HEK293 (cell line): ENCODE results near the gene CELF6.
A peak's percentile ranks its signal among the peaks of the same experiment; 100 is the strongest.

Experiments
- CTCF ChIA-PET: fragments of 350-600 bp; formaldehyde crosslinking; extraction: SDS; loops from one replicate; lab custom pipeline; 2021; ENCODE audit warnings: antibody characterized with exemption; lab: Yijun Ruan, JAX
- POLR2A ChIA-PET: fragments of 300-600 bp; formaldehyde crosslinking; extraction: SDS; loops from one replicate; lab custom pipeline; 2020; ENCODE audit warnings: antibody characterized with exemption, inconsistent platforms; lab: Yijun Ruan, JAX
- H3K27ac ChIP-seq: fragments of 200-500 bp; sonication (Bioruptor generic); 2 replicates; pipeline ENCODE4 v1.5.1; 2014; ENCODE audit warnings: low read depth, low read length, control low read depth, inconsistent platforms; ENCODE audit errors: extremely low read depth
- H3K36me3 ChIP-seq, 2 experiments: fragments of 200-500 bp in 1 of 2; sonication (Bioruptor generic) in 1 of 2; 1 replicate in 1 of 2; 2 replicates in 1 of 2; pipeline ENCODE4 v1.5.1; 2014 to 2017; ENCODE audit warnings: inconsistent platforms in 2 of 2, low read length in 2 of 2; ENCODE audit not compliant: control insufficient read depth in 2 of 2, insufficient read depth in 1 of 2
- H3K4me1 ChIP-seq: fragments of 200-500 bp; sonication (Bioruptor generic); 2 replicates; pipeline ENCODE4 v1.5.1; 2014; ENCODE audit warnings: mild to moderate bottlenecking, low read length, inconsistent platforms; ENCODE audit not compliant: control insufficient read depth, insufficient read depth
- H3K4me3 ChIP-seq: 2 replicates; pipeline ENCODE4 v1.5.1; 2011; ENCODE audit warnings: low read depth, mild to moderate bottlenecking, control low read depth, low read length, moderate library complexity
- H3K9me3 ChIP-seq: fragments of 200-500 bp; sonication (Bioruptor generic); 2 replicates; pipeline ENCODE4 v1.5.1; 2014; ENCODE audit warnings: low read depth, low read length, inconsistent platforms; ENCODE audit not compliant: control insufficient read depth, insufficient read depth
- EGR2 ChIP-seq: fragments of 450-650 bp; formaldehyde crosslinking; IDR thresholded peaks from 2 replicates; pipeline ENCODE4 v1.5.1; 2016; ENCODE audit warnings: low read depth, missing biosample characterization, missing genetic modification characterization
- HOXA7 ChIP-seq: sonication (generic); formaldehyde crosslinking; IDR thresholded peaks from 2 replicates; pipeline ENCODE4 v1.8.1; 2022; ENCODE audit warnings: missing genetic modification reagents, borderline replicate concordance
- MYNN ChIP-seq: fragments of 450-650 bp; formaldehyde crosslinking; IDR thresholded peaks from 2 replicates; pipeline ENCODE4 v1.5.1; 2016; ENCODE audit warnings: missing biosample characterization, missing genetic modification characterization, borderline replicate concordance
- SP2 ChIP-seq: fragments of 450-650 bp; formaldehyde crosslinking; IDR thresholded peaks from 2 replicates; pipeline ENCODE4 v1.5.1; 2016; ENCODE audit warnings: missing biosample characterization, missing genetic modification characterization
- TSHZ1 ChIP-seq: fragments of 450-650 bp; formaldehyde crosslinking; IDR thresholded peaks from 2 replicates; pipeline ENCODE4 v1.5.1; 2016; ENCODE audit warnings: missing biosample characterization, missing genetic modification characterization, borderline replicate concordance
- YY1 ChIP-seq: fragments of 450-650 bp; formaldehyde crosslinking; IDR thresholded peaks from 2 replicates; pipeline ENCODE4 v1.5.1; 2018; ENCODE audit warnings: missing biosample characterization, missing genetic modification characterization
- ZBTB10 ChIP-seq: fragments of 450-650 bp; formaldehyde crosslinking; IDR thresholded peaks from 2 replicates; pipeline ENCODE4 v1.5.1; 2016; ENCODE audit warnings: missing biosample characterization, missing genetic modification characterization
- ZBTB17 ChIP-seq: fragments of 450-650 bp; formaldehyde crosslinking; IDR thresholded peaks from 2 replicates; pipeline ENCODE4 v1.5.1; 2016; ENCODE audit warnings: missing biosample characterization, missing genetic modification characterization
- ZBTB21 ChIP-seq: fragments of 450-650 bp; formaldehyde crosslinking; IDR thresholded peaks from 2 replicates; pipeline ENCODE4 v1.5.1; 2017; ENCODE audit warnings: missing biosample characterization, missing genetic modification characterization
- ZBTB7A ChIP-seq: fragments of 450-650 bp; formaldehyde crosslinking; IDR thresholded peaks from 2 replicates; pipeline ENCODE4 v1.5.1; 2016; ENCODE audit warnings: low read depth, missing biosample characterization, missing genetic modification characterization
- ZEB2 ChIP-seq: fragments of 450-650 bp; formaldehyde crosslinking; IDR thresholded peaks from 2 replicates; pipeline ENCODE4 v1.5.1; 2016; ENCODE audit warnings: missing biosample characterization, missing genetic modification characterization
- ZNF18 ChIP-seq: fragments of 450-650 bp; formaldehyde crosslinking; IDR thresholded peaks from 2 replicates; pipeline ENCODE4 v1.5.1; 2016; ENCODE audit warnings: missing biosample characterization, missing genetic modification characterization
- ZNF350 ChIP-seq: fragments of 450-650 bp; formaldehyde crosslinking; IDR thresholded peaks from 2 replicates; pipeline ENCODE4 v1.5.0; 2017; ENCODE audit warnings: missing biosample characterization, mild to moderate bottlenecking, missing genetic modification characterization
- ZNF362 ChIP-seq: fragments of 450-650 bp; formaldehyde crosslinking; IDR thresholded peaks from 2 replicates; pipeline ENCODE4 v1.5.1; 2016; ENCODE audit warnings: missing biosample characterization, missing genetic modification characterization
- ZNF404 ChIP-seq: fragments of 450-650 bp; formaldehyde crosslinking; IDR thresholded peaks from 2 replicates; pipeline ENCODE4 v1.5.1; 2017; ENCODE audit warnings: missing biosample characterization, missing genetic modification characterization
- ZNF426 ChIP-seq: fragments of 450-650 bp; formaldehyde crosslinking; IDR thresholded peaks from 2 replicates; pipeline ENCODE4 v1.5.1; 2017; ENCODE audit warnings: missing biosample characterization, missing genetic modification characterization, mild to moderate bottlenecking, inconsistent platforms, moderate library complexity
- ZNF548 ChIP-seq: fragments of 450-650 bp; formaldehyde crosslinking; IDR thresholded peaks from 2 replicates; pipeline ENCODE4 v1.5.1; 2016; ENCODE audit warnings: missing biosample characterization, missing genetic modification characterization
- ZNF610 ChIP-seq: fragments of 450-650 bp; formaldehyde crosslinking; IDR thresholded peaks from 2 replicates; pipeline ENCODE4 v1.5.1; 2016; ENCODE audit warnings: missing biosample characterization, missing genetic modification characterization, borderline replicate concordance
- ZNF621 ChIP-seq: fragments of 450-650 bp; formaldehyde crosslinking; IDR thresholded peaks from 2 replicates; pipeline ENCODE4 v1.5.1; 2017; ENCODE audit warnings: missing biosample characterization, missing genetic modification characterization
- ZNF624 ChIP-seq: fragments of 450-650 bp; formaldehyde crosslinking; IDR thresholded peaks from 2 replicates; pipeline ENCODE4 v1.5.1; 2017; ENCODE audit warnings: missing biosample characterization, missing genetic modification characterization
- ZNF660 ChIP-seq: fragments of 450-650 bp; IDR thresholded peaks from 2 replicates; pipeline ENCODE4 v1.5.1; 2018; ENCODE audit warnings: missing biosample characterization, mild to moderate bottlenecking, missing genetic modification characterization
- ZSCAN23 ChIP-seq: fragments of 450-650 bp; formaldehyde crosslinking; IDR thresholded peaks from 2 replicates; pipeline ENCODE4 v1.5.1; 2016; ENCODE audit warnings: missing biosample characterization, missing genetic modification characterization
- ZXDB ChIP-seq: fragments of 450-650 bp; formaldehyde crosslinking; IDR thresholded peaks from 2 replicates; pipeline ENCODE4 v1.5.1; 2016; ENCODE audit warnings: missing biosample characterization, missing genetic modification characterization
- TF ChIP-seq, protein P1 (sequence below): fragments of 450-650 bp; formaldehyde crosslinking; IDR thresholded peaks from 2 replicates; pipeline ENCODE4 v1.5.1; 2016; ENCODE audit warnings: missing biosample characterization, missing genetic modification characterization
- TF ChIP-seq, protein P2 (sequence below): fragments of 450-650 bp; formaldehyde crosslinking; IDR thresholded peaks from 2 replicates; pipeline ENCODE4 v1.5.1; 2016; ENCODE audit warnings: missing biosample characterization, missing genetic modification characterization

The CELF6 gene

DNA sequence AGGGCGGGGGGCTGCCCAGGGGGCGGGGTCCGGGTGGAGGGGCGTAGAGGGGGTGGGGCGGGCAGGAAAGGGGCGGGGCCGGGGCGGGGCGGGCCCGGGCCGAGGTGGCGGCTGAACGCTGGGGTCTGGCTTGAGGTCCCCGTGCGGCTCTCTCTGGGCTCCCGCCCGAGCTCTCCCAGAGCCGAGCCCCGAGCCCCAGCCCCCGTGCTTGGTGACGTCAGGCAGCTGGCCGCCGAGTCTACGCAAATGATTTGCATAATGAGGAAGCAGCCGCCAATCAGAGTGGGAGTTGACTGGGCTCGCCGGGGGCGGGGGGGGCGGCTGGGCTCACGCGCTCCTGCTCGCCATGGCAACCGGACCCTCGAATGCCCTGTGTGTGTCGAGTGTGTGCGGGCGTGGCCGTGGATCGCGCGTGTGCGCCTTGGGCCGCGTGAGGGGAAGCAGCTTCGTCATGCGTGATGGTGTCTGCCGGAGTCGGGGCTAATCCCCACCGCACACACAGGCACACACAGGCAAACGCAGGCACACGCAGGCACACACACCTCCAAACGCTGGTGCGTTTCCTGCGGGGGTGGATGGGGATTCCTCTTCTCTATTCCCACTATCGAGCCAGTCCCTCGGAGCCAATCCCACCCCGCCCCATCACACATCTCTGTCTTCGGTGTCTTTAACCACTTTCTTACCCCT, at the start of gene CELF6:
CELF6 (minus strand) TSS at position 173 of the 687 bp plus-strand sequence. CDS start 283 bp downstream, outside the sequence.
- POLR2A ChIA-PET, result interaction anchor here (0.6 kb wide), 2 partner anchors 56 to 89 kb away, joined by 3 read pairs; partner anchors contain the start of genes HEXA and PKM
- CTCF ChIA-PET, result interaction anchor here (1.0 to 1.1 kb wide), 2 partner anchors 7 to 23 kb away, joined by 3 to 4 read pairs; no protein-coding TSS in a partner anchor
- TF ChIP-seq, protein P1, sequence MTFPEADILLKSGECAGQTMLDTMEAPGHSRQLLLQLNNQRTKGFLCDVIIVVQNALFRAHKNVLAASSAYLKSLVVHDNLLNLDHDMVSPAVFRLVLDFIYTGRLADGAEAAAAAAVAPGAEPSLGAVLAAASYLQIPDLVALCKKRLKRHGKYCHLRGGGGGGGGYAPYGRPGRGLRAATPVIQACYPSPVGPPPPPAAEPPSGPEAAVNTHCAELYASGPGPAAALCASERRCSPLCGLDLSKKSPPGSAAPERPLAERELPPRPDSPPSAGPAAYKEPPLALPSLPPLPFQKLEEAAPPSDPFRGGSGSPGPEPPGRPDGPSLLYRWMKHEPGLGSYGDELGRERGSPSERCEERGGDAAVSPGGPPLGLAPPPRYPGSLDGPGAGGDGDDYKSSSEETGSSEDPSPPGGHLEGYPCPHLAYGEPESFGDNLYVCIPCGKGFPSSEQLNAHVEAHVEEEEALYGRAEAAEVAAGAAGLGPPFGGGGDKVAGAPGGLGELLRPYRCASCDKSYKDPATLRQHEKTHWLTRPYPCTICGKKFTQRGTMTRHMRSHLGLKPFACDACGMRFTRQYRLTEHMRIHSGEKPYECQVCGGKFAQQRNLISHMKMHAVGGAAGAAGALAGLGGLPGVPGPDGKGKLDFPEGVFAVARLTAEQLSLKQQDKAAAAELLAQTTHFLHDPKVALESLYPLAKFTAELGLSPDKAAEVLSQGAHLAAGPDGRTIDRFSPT (tag by site-specific recombination), result peak; percentile 78
- TF ChIP-seq ZNF350 (tag by site-specific recombination) (no peak), ZNF404 (tag by site-specific recombination) (no peak), ZNF660 (tag by site-specific recombination) (peak; percentile 38; the same call in 1 of the 2 replicates), ZNF18 (tag by site-specific recombination) (no peak; the same call in 1 of the 2 replicates), MYNN (tag by site-specific recombination) (peak; percentile 83), ZNF621 (no peak), ZXDB (peak; percentile 37; the same call in 1 of the 2 replicates), ZSCAN23 (tag by site-specific recombination) (no peak), ZNF610 (tag by site-specific recombination) (0 out of 2 replicates have a peak, but pooled peaks have one; percentile 29), TSHZ1 (no peak), EGR2 (peak; percentile 85), ZBTB21 (tag by site-specific recombination) (peak; percentile 82), ZBTB10 (tag by site-specific recombination) (peak; percentile 61; the same call in 1 of the 2 replicates), ZEB2 (tag by site-specific recombination) (peak; percentile 59; the same call in 1 of the 2 replicates), ZBTB7A (tag by site-specific recombination) (peak; percentile 93), SP2 (tag by site-specific recombination) (peak; percentile 77), ZBTB17 (tag by site-specific recombination) (peak; percentile 96), ZNF362 (tag by site-specific recombination) (no peak), YY1 (no peak), ZNF548 (no peak), HOXA7 (CRISPR knock-in tag) (no peak), ZNF624 (tag by site-specific recombination) (no peak), ZNF426 (no peak)
- TF ChIP-seq, protein P2, sequence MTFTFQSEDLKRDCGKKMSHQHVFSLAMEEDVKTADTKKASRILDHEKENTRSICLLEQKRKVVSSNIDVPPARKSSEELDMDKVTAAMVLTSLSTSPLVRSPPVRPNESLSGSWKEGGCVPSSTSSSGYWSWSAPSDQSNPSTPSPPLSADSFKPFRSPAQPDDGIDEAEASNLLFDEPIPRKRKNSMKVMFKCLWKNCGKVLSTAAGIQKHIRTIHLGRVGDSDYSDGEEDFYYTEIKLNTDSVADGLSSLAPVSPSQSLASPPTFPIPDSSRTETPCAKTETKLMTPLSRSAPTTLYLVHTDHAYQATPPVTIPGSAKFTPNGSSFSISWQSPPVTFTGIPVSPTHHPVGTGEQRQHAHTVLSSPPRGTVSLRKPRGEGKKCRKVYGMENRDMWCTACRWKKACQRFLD, result no peak

More for the DNA sequence above, at the start of gene CELF6:
- peaks cover 5% of the 10 kb centered on the region; the same call in 1 of the 2 replicates for H3K4me1 ChIP-seq
- no peaks in the 10 kb centered on the region for H3K36me3 ChIP-seq
- H3K27ac ChIP-seq, result no peak within 1 kb of the TSS
- H3K4me3 ChIP-seq, result peak within 1 kb of the TSS; percentile 60
- H3K9me3 ChIP-seq, result no peaks in the 10 kb centered on the region
